Right cardiac atrium (tissue), 5 donors: ENCODE measurements around the gene RCOR3. TPM values are rescaled to one million over a fixed set of nuclear protein-coding genes. Genes with fewer than 3 reads are reported as not detected.

Experiments
- ATAC-seq, 2 donors: fragments of 200-7000 bp; cut with Tn5 transposase; one replicate each; pipeline versions ENCODE4 v1.8.0 to v1.9.1; 2020; ENCODE audit warnings: moderate library complexity in 2 of 2, mild to moderate bottlenecking in 1 of 2
- DNase-seq, 3 donors: peaks; one replicate each; pipeline ENCODE4 v3.0.0-alpha.2; 2020
- H3K27ac ChIP-seq: one replicate; pipeline ENCODE4 v1.5.1; 2013; ENCODE audit warnings: mild to moderate bottlenecking, low read length, control low read depth, moderate library complexity
- H3K27me3 ChIP-seq: one replicate; pipeline ENCODE4 v1.6.1; 2013; ENCODE audit not compliant: control insufficient read depth, insufficient read depth
- H3K4me1 ChIP-seq: one replicate; pipeline ENCODE4 v1.6.1; 2013; ENCODE audit warnings: low read length; ENCODE audit not compliant: control insufficient read depth, insufficient read depth
- H3K4me3 ChIP-seq: one replicate; pipeline ENCODE4 v1.5.1; 2013; ENCODE audit warnings: low read length, control low read depth
- H3K9me3 ChIP-seq: one replicate; pipeline ENCODE4 v1.6.1; 2013; ENCODE audit warnings: low read length; ENCODE audit not compliant: control insufficient read depth
- WGBS: extraction: QIAGEN DNeasy Blood & Tissue Kit; methylation state at CpG from one replicate; pipeline ENCODE4 v1.1.7; 2013; 5-methylcytosine and 5-hydroxymethylcytosine counted together
- intact Hi-C, 4 donors: fragments of 100-400 bp; cut with DNase I; formaldehyde crosslinking; loops; one replicate each; pipeline versions ENCODE4 v1.11.0 to v1.14.0; 2022 to 2023
- polyA plus RNA-seq: library from polyadenylated mRNA; stranded (reverse); fragments of 200-250 nt; gene quantifications from one replicate; pipeline ENCODE4 v1.2.3, GENCODE V29; 2013
- total RNA-seq, 4 donors: library from RNA; stranded (reverse); fragmentation: NEBNext Ultra II Directional; extraction: Animal tissue kit (Norgen Biotek cat#: 25700); gene quantifications; one replicate each; pipeline ENCODE4 v1.2.1, GENCODE V29; 2021
- donor health status: healthy with polysubstance abuse.
- donor health status: DM: no; HTN: yes; CAD: no.
- donor health status: DM: no; HTN: no; CAD: no.
- donor health status: DM: no; HTN: yes; CAD: no; lungs with severe emphysema.
- donor health status: DM: yes; HTN: yes; CAD: no.

Gene RCOR3
- total and polyA plus RNA-seq, 5 donors = 21.9 to 49.0 (median 43.2) TPM

- H3K4me1 ChIP-seq = peaks cover 2% of the 10 kb centered on the region
- no peak overlapping the region for H3K27ac ChIP-seq
- no peak for DNase-seq
- intact Hi-C loops = no loop called here
- ATAC-seq = no peak
- H3K4me3 ChIP-seq = no peak overlapping the region
- no peaks in the 10 kb centered on the region for H3K27me3 ChIP-seq
- no peaks in the 10 kb centered on the region for H3K9me3 ChIP-seq
- 95% methylated on average over 2 of the region's 2 CpGs for WGBS
Measured at GRCh38 chr1:211332830-211333229, 73.7 kb downstream of the RCOR3 start.

GRCh38 chr1:211333906-211334305, 74.7 kb downstream of the RCOR3 start:
- Histone ChIP-seq H3K9me3 (no peaks in the 10 kb centered on the region), H3K4me3 (no peak overlapping the region), H3K27me3 (no peaks in the 10 kb centered on the region), H3K4me1 (peaks cover 2% of the 10 kb centered on the region), H3K27ac (no peak overlapping the region)
- DNase-seq (no peak), ATAC-seq (no peak)
- WGBS = 74% methylated on average over 1 of the region's 1 CpG
- intact Hi-C loops = no loop called here

DNA sequence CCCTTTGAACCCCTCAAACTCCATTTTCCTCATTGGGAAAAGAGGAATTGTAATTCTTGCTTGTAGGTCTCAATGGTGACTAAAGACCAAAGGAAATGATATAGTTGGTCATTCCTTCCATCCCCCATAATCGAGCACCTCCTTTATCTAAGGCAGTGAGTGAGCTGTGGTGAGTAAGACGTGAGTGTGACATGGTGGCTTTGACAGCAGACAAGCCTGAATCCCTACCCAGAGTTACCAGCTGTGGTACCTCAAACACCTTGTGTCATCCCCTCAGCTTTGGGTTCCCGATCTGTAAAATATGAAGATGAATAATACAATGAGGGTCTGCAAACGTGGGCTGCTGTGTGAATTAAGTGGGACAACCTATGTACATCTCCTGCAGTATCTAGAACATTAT, 75.8 kb downstream of the RCOR3 start:
- no peak overlapping the region for H3K27ac ChIP-seq
- WGBS = 73% methylated on average over 4 of the region's 4 CpGs
- no peak for DNase-seq
- peaks cover 2% of the 10 kb centered on the region for H3K4me1 ChIP-seq
- H3K27me3 ChIP-seq = no peaks in the 10 kb centered on the region
- no peaks in the 10 kb centered on the region for H3K9me3 ChIP-seq
- no peak for ATAC-seq
- H3K4me3 ChIP-seq = no peak overlapping the region
- intact Hi-C loops = no loop called here

DNA sequence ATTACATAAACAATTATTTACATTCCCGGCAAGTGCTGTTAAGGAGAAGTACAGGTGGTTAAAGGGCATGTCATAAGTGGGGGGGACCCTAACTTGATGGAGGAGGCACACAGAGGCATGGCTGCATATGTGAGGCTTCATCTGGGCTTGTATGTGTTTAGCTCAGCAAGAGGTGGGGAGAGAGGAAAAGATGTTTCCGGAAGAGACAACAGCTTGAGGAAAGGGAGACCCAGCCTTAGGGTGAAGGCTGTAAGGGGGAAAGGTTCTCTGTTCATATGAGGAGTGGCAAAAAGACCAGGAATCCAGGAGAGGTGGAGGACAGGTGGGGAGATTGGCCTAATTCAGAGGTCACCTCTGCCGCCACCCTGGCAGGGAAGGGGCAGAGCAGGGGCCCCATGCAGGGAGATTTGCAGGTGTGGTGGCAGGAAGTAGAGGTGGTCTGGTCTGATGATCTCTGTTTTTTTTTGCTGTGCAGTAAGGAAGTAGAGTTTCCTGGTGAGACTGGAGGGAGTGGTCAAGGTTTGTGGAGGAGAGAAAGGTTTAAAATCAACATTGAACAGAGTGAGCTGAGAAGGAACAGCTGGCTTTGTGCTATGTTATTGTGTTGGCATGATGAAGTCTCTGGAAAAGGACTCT, 76.5 kb downstream of the RCOR3 start:
- Histone ChIP-seq H3K27me3 (no peaks in the 10 kb centered on the region), H3K9me3 (no peaks in the 10 kb centered on the region), H3K4me3 (no peak overlapping the region), H3K4me1 (peaks cover 2% of the 10 kb centered on the region), H3K27ac (no peak overlapping the region)
- ATAC-seq (peak in 1 of 2 donors; percentile 15), DNase-seq (no peak)
- intact Hi-C loops = no loop called here
- WGBS = 84% methylated on average over 3 of the region's 3 CpGs

GRCh38 chr1:211336161-211336560, 77.0 kb downstream of the RCOR3 start:
- no peak overlapping the region for H3K4me3 ChIP-seq
- H3K27ac ChIP-seq = no peak overlapping the region
- H3K27me3 ChIP-seq = no peaks in the 10 kb centered on the region
- no peaks in the 10 kb centered on the region for H3K9me3 ChIP-seq
- no peak for DNase-seq
- peaks cover 2% of the 10 kb centered on the region for H3K4me1 ChIP-seq
- ATAC-seq = no peak
- intact Hi-C loops = no loop called here
- 88% methylated on average over 3 of the region's 3 CpGs for WGBS

DNA sequence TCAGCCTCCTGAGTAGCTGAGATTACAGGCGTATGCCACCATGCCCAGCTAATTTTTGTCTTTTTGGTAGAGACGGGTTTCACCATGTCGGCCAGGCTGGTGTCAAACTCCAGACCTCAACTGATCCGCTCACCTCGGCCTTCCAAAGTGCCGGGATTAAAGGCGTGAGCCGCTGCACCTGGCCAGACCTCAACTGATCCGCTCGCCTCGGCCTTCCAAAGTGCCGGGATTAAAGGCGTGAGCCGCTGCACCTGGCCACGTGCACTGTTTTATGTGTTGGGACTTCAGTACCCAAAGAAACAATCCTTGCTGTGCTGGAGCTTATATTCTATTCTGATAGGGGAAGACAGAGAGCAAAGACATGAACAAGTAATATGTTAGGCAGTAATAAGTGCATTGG, 77.6 kb downstream of the RCOR3 start:
- WGBS = 96% methylated on average over 15 of the region's 15 CpGs
- no peak for ATAC-seq
- intact Hi-C loops = no loop called here
- no peaks in the 10 kb centered on the region for H3K9me3 ChIP-seq
- DNase-seq = no peak
- H3K27me3 ChIP-seq = no peaks in the 10 kb centered on the region
- no peak overlapping the region for H3K27ac ChIP-seq
- H3K4me3 ChIP-seq = no peak overlapping the region
- peaks cover 2% of the 10 kb centered on the region for H3K4me1 ChIP-seq

GRCh38 chr1:211337430-211338223, 78.5 kb downstream of the RCOR3 start:
- Histone ChIP-seq H3K27ac (no peak overlapping the region), H3K4me3 (no peak overlapping the region), H3K4me1 (no peaks in the 10 kb centered on the region), H3K9me3 (no peaks in the 10 kb centered on the region), H3K27me3 (no peaks in the 10 kb centered on the region)
- ATAC-seq (no peak), DNase-seq (no peak)
- intact Hi-C loops = no loop called here
- 70% methylated on average over 7 of the region's 7 CpGs for WGBS

DNA sequence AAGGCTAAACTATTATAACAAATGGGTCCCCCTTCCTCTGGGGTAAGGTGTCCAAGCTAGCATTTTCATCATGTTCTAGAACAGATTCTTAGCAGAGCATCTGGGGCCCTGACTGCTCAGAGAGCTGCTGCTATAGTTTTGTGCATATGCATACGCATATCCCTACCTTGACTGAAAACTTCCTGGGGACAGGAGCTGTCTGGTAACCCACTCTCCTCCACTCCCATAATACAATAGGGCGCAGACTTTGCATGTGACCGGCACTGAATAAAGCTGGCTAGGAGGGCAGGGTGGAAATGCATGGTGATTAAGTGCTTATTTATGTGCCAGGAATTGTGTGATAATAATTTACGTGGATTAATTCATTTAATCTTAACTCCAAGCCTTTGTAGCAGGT, 79.1 kb downstream of the RCOR3 start:
- Histone ChIP-seq H3K4me1 (no peaks in the 10 kb centered on the region), H3K27me3 (no peaks in the 10 kb centered on the region), H3K27ac (no peak overlapping the region), H3K4me3 (no peak overlapping the region), H3K9me3 (no peaks in the 10 kb centered on the region)
- intact Hi-C loops = no loop called here
- DNase-seq (no peak), ATAC-seq (no peak)
- 92% methylated on average over 4 of the region's 4 CpGs for WGBS

DNA sequence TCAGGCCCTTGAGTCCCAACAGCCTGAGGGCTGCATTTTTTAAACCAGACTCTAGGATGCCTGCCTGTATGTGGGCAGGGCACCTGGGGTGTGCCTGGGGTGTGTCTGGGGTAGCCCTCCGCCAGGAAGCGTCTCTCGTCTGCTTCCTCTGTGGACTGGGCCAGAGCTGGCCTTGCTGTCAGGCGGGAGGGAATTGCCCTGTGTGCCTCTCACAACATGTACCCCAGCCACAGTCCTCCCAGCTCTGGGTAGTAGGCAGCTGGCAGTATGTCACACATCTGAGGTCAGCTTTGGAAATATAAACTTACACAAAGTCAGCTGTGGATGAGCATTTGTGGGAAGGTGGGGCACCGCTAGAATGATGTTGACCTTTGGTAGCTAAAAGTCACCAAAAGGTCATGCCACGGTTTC, 80.5 kb downstream of the RCOR3 start:
- whole genome bisulfite sequencing = 91% methylated on average over 6 of the region's 6 CpGs
- intact Hi-C loops = no loop called here
- peak in 1 of 2 donors; percentile 34 for ATAC-seq
- H3K4me1 ChIP-seq = no peaks in the 10 kb centered on the region
- no peak overlapping the region for H3K27ac ChIP-seq
- no peak overlapping the region for H3K4me3 ChIP-seq
- no peaks in the 10 kb centered on the region for H3K9me3 ChIP-seq
- no peak for DNase-seq
- H3K27me3 ChIP-seq = no peaks in the 10 kb centered on the region

DNA sequence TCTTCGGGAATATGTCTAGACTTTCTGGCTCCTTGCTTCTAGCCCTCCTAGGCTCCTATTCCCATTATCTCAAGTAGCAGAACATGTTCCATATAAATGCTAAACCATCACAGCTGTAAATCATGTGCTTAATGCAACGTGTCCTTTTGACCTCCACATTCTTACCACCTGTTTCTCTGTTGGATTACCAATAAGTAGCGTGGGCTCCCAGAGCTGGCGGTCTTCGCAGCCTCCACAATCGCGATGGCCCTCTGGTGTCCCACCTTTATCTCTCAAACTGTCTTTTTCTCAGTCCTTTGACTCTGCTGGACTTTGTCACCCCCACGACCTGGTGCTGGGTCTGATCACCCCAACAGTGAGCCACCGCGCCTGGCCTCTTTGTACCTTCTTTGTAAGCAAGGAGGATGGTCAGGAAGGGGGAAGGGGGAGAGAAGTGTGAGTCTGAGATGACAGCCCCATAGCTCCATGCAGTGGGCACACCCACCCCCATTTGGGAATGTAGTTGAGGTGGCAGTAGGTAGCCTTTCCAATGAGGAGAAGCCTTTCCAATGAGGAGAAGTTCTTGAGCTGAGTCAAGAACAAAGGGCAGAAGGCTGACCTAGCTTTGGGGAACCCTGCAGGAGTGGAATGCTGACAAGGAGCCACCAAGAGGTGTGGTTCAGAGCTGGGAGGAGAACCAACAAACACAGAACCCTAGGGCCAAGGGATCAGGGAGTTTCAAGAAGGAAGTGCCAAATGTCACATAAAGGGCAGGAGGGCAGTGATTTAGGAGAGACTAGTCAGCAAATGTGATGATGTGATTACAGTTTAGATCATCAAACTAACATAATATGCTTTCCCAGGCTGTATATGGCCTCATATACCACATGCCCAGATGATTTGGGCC, 81.7 kb downstream of the RCOR3 start:
- DNase-seq = no peak
- no peak overlapping the region for H3K4me3 ChIP-seq
- ATAC-seq = peak in 1 of 2 donors; percentile 56
- no peaks in the 10 kb centered on the region for H3K4me1 ChIP-seq
- WGBS = 95% methylated on average over 10 of the region's 10 CpGs
- intact Hi-C loops = no loop called here
- H3K27me3 ChIP-seq = no peaks in the 10 kb centered on the region
- H3K27ac ChIP-seq = no peak overlapping the region
- no peaks in the 10 kb centered on the region for H3K9me3 ChIP-seq

DNA sequence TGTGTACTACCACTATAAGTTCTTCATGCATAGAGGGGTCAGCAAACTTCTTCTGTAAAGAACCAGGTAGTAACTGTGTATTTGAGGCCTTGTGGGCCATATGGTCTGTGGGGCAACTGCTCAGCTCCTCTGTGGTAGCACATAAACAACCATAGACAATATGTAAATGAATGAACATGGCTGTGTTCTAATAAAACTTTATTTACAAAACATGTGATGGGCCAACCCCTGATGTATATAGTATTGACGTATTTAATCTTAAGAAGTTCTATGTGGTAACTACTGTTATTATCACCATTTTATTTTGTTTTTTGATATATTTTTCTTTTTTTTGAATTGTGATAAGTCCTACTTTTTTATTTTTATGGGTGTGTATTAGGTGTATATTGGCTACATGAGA, 82.8 kb downstream of the RCOR3 start:
- H3K9me3 ChIP-seq = no peaks in the 10 kb centered on the region
- H3K27me3 ChIP-seq = no peaks in the 10 kb centered on the region
- H3K4me3 ChIP-seq = no peak overlapping the region
- DNase-seq = no peak
- no peak overlapping the region for H3K27ac ChIP-seq
- intact Hi-C loops = no loop called here
- no peak for ATAC-seq
- 100% methylated on average over 1 of the region's 1 CpG for WGBS
- no peaks in the 10 kb centered on the region for H3K4me1 ChIP-seq
